COLO668 (cell line): ENCODE data around the gene DENND2A.
"Not testable (repeated sequence)": the region's sequence is repeated elsewhere in the genome, so short reads cannot be mapped to it uniquely, and the experiment has no call there.

Experiments
- DNase-seq: peaks from one replicate; lab custom pipeline; 2025; ENCODE audit not compliant: unreplicated experiment; lab: John Stamatoyannopoulos, UW

DENND2A gene

GRCh38 chr7:140552240-140552679, 88.4 kb downstream of the DENND2A start:
- DNase-seq: no peak

GRCh38 chr7:140551355-140552239, 89.0 kb downstream of the DENND2A start:
- DNase-seq: no peak

DNA sequence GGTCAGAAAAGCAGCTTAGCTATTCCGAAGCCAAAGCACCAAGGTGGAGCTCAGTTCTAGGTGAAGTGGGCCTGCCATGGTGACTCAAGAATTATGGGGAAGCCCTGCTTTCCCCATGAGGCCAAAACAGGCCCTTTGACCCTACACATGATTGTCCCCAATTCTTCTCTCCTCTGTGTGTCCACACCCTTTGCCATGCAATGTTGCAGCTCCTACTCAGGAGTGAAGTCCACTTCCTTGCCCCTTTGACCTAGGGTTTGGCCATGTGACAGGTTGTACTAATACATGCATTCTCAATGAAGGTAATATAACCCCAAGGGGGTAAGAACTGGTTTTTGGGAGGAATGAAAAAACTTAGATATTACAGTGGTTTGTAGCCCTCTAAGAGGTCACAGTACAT, 93.7 kb downstream of the DENND2A start:
- DNase-seq: no peak

GRCh38 chr7:140544388-140544826, 96.2 kb downstream of the DENND2A start:
- DNase-seq: peak; percentile 74

GRCh38 chr7:140542228-140542603, 98.4 kb downstream of the DENND2A start:
- DNase-seq: no peak

- peak; percentile 88 for DNase-seq
Observed at GRCh38 chr7:140541513-140542227, 98.9 kb downstream of the DENND2A start.

DNA sequence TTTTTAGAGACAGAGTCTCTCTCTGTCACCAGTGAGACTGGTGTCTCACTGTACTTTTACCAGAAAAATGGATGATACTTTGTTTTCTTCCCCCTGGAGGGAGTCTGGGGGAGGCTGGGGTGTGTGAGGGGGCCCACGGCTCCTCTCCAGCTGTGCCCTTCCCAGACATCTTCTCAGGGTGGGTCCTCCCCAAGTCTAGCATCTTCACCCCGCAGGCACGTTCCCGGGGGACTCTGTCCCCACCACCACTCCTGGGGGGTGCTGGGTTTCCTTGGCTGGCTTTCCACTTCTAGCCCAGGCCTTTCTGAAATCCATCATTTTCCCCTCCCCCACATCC, 99.5 kb downstream of the DENND2A start:
- DNase-seq: no peak

GRCh38 chr7:140540136-140540777, 100.4 kb downstream of the DENND2A start:
- no peak for DNase-seq

- no peak for DNase-seq
Observed at GRCh38 chr7:140539461-140539860, 101.2 kb downstream of the DENND2A start.

DNA sequence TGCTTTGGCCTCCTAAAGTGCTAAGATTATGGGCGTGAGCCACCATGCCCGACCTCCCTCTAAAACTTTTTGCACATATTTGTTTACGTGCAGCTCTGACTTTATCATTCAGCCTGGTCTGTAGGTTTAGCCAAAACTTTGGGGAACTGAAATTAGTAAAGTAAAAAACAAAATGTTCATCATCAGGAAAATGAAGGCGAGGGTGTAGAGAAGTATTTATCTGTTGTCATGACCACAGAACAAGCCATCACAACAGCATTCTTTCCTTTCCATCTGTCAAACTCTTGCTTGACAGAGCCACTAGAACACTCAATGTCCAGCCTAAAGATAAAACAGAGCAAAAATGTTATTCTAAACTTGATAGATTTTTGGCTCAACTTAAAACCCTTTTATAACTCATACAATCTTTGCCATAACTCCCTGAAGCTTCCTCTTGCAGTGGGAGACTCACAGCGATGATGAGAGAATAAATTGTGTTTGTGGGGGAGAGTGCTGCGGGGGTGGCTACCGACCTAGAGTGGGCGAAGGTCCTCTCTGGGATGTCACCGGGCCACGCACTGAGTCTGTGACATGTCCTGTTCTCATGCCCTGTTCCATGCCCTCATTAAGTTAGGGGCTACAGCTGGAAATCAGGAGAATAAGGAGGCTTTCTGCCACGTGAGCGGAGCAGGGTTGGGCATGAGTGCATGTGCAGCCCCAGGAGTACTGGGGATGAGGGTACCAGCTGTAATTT, 102.7 kb downstream of the DENND2A start:
- DNase-seq: no peak

DNA sequence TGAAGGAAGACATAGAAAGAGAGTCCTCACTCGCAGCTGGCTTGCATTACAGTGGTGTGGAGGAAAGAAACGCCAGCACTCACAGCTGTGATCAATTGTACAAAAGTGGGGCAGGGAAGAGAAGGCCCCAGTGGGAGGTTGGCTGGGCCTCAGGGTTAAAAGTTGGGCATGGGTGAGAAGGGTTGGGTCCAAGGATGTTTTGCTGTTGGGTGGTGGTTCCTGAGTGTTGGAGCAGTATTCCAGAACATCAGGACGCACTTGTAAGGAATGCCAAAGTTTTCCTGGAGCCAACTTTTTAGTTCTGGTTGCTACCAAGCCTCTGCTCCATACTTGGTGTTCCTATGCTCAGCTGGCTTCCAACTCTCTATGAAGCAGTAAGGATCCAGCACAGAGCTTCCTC, 105.9 kb downstream of the DENND2A start:
- no peak for DNase-seq

- DNase-seq: peak; percentile 79
Observed at GRCh38 chr7:140533394-140533872, 107.2 kb downstream of the DENND2A start.

DNA sequence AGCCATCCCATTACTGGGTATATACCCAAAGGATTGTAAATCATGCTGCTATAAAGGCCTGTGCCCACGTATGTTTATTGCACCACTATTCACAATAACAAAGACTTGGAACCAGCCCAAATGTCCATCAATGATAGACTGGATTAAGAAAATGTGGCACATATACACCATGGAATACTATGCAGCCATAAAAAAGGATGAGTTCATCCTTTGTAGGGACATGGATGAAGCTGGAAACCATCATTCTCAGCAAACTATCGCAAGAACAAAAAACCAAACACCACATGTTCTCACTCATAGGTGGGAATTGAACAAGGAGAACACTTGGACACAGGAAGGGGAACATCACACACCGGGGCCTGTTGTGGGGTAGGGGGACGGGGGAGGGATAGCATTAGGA, 111.2 kb downstream of the DENND2A start:
- not testable (repeated sequence) for DNase-seq

- no peak for DNase-seq
Observed at GRCh38 chr7:140526787-140527664, 113.6 kb downstream of the DENND2A start.

DNA sequence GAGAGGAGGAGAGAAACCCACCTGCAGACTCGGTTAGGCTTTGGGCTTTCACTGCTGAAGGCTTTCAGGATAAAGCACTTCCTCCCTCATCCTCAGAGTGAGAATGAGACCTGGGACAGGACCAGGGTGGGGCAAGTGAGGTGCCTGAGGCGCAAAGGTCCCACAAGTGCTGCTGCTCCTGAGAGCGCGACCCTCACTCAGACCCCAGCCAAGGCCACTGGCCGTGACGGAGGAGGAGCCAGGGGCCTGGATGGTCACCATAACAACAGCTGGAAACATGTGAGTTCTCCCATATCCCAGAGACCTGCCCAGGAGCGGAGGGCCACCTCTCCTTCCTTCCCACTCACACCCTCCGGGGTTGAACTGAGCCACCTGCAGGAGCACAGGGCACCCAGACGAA, 114.4 kb downstream of the DENND2A start:
- DNase-seq: no peak

GRCh38 chr7:140525743-140526142, 114.9 kb downstream of the DENND2A start:
- no peak for DNase-seq

- no peak for DNase-seq
Observed at GRCh38 chr7:140521421-140521820, 119.2 kb downstream of the DENND2A start.

GRCh38 chr7:140519007-140519399, 121.6 kb downstream of the DENND2A start:
- DNase-seq: no peak

DNA sequence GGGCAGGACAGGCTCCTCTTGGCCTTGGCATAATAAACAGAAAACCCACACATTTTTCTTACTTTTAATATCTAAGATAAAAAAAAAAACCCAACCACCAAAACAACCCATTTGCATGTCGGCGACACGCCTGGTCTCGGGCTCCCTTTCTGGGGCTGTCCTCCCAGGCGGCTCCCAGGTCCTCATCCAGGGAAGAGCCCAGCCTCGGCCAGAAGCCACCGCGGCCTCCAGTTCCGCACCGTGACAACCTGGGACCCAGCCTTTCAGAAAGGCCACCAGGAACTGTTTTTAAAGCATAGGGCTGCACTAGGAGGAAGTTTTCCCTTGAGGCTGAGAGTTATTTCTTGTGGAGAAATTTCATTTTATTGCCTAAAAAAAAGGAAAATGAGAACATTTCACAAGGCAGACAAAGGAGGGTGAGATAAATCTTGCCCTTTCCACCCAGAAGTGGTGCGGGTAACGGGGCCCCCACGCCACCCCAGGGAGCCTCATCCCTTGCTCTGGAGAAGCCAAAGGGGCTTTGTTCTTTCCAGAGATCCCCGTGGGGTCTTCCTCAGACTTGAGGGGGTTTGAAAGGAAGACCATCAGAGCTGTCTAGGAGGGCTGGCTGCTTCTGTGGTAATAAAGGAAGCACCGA, 122.1 kb downstream of the DENND2A start:
- no peak for DNase-seq
